OCI-LY3 (cell line): ENCODE measurements around the gene HAVCR2.

Experiments used
- H2AFZ ChIP-seq: fragments of 200-600, 300-600 bp; shearing (Covaris generic); 2 replicates; pipeline ENCODE4 v1.6.0; 2014; ENCODE audit warnings: antibody characterized with exemption, low read depth, low read length
- H3K27ac ChIP-seq: fragments of 200-600, 300-600 bp; sonication (generic); 2 replicates; pipeline ENCODE4 v1.5.1; 2014; ENCODE audit warnings: mild to moderate bottlenecking, low read length, moderate library complexity, mixed read lengths
- H3K27me3 ChIP-seq: fragments of 200-600, 300-600 bp; sonication (generic); 2 replicates; pipeline ENCODE4 v1.6.1; 2014; ENCODE audit warnings: low read depth, low read length, mixed read lengths
- H3K36me3 ChIP-seq: fragments of 200-600, 300-600 bp; sonication (generic); replicated peaks from 2 replicates; pipeline ENCODE3; 2014; ENCODE audit warnings: low read depth, low read length, mixed read lengths
- H3K4me1 ChIP-seq: fragments of 300-600, 200-600 bp; sonication (generic); 2 replicates; pipeline ENCODE4 v1.6.1; 2014; ENCODE audit warnings: low read length, mixed read lengths
- H3K4me2 ChIP-seq: fragments of 200-600, 300-600 bp; sonication (generic); 2 replicates; pipeline ENCODE4 v1.6.1; 2014; ENCODE audit warnings: low read length, mixed read lengths
- H3K4me3 ChIP-seq: fragments of 300-600, 200-600 bp; sonication (generic); 2 replicates; pipeline ENCODE4 v1.5.1; 2014; ENCODE audit warnings: antibody characterized with exemption, mild to moderate bottlenecking, low read length, moderate library complexity
- H3K79me2 ChIP-seq: fragments of 300-600, 200-600 bp; shearing (Covaris generic); 2 replicates; pipeline ENCODE4 v1.6.1; 2014; ENCODE audit warnings: mild to moderate bottlenecking, low read length, mixed read lengths
- H3K9ac ChIP-seq: fragments of 300-600, 200-600 bp; shearing (Covaris generic); 2 replicates; pipeline ENCODE4 v1.6.0; 2014; ENCODE audit warnings: mild to moderate bottlenecking, low read length, moderate library complexity
- H3K9me3 ChIP-seq: fragments of 200-600, 300-600 bp; shearing (Covaris generic); 2 replicates; pipeline ENCODE4 v1.6.1; 2014; ENCODE audit warnings: low read length, mixed read lengths; ENCODE audit not compliant: insufficient read depth
- H4K20me1 ChIP-seq: fragments of 200-600, 300-600 bp; sonication (generic); 2 replicates; pipeline ENCODE4 v1.6.1; 2016; ENCODE audit warnings: low read length, mixed read lengths; ENCODE audit not compliant: insufficient read depth
- CTCF ChIP-seq: fragments of 200-600, 300-600 bp; sonication (generic); IDR thresholded peaks from 2 replicates; pipeline ENCODE4 v1.5.1; 2014; ENCODE audit warnings: antibody characterized with exemption, low read length, low read depth
- EZH2phosphoT487 ChIP-seq: fragments of 200-600 bp; shearing (Covaris generic); IDR thresholded peaks from 2 replicates; pipeline ENCODE4 v1.6.1; 2018; ENCODE audit warnings: antibody characterized with exemption, mixed run types, low read depth

HAVCR2 gene

GRCh38 chr5:157080286-157080685, 28.6 kb downstream of the HAVCR2 start:
- no peak overlapping the region for H3K27ac ChIP-seq
- H3K79me2 ChIP-seq: no peaks in the 10 kb centered on the region
- no peak overlapping the region for H3K9ac ChIP-seq
- no peaks in the 10 kb centered on the region for H3K27me3 ChIP-seq
- H4K20me1 ChIP-seq: no peaks in the 10 kb centered on the region
- peaks cover 3% of the 10 kb centered on the region; the same call in 1 of the 2 replicates for H3K4me1 ChIP-seq
- no peak overlapping the region for H3K4me2 ChIP-seq
- H3K9me3 ChIP-seq: no peaks in the 10 kb centered on the region
- no peaks in the 10 kb centered on the region for H3K36me3 ChIP-seq
- no peak overlapping the region for H3K4me3 ChIP-seq
- H2AFZ ChIP-seq: no peak overlapping the region
- no peak for TF ChIP-seq CTCF
- TF ChIP-seq EZH2phosphoT487: no peak

GRCh38 chr5:157076558-157076957, 32.3 kb downstream of the HAVCR2 start:
- TF ChIP-seq EZH2phosphoT487 (no peak), CTCF (no peak)
- no peaks in the 10 kb centered on the region for H4K20me1 ChIP-seq
- no peaks in the 10 kb centered on the region for H3K9me3 ChIP-seq
- H3K36me3 ChIP-seq: no peaks in the 10 kb centered on the region
- no peak overlapping the region for H3K4me3 ChIP-seq
- H3K4me2 ChIP-seq: no peak overlapping the region
- H3K9ac ChIP-seq: no peak overlapping the region
- peaks cover 11% of the 10 kb centered on the region; the same call in 1 of the 2 replicates for H3K4me1 ChIP-seq
- H3K27ac ChIP-seq: no peak overlapping the region
- no peaks in the 10 kb centered on the region for H3K79me2 ChIP-seq
- no peak overlapping the region for H2AFZ ChIP-seq
- H3K27me3 ChIP-seq: no peaks in the 10 kb centered on the region

GRCh38 chr5:157072508-157072907, 36.3 kb downstream of the HAVCR2 start:
- no peaks in the 10 kb centered on the region for H3K9me3 ChIP-seq
- H3K9ac ChIP-seq: no peak overlapping the region
- H4K20me1 ChIP-seq: no peaks in the 10 kb centered on the region
- H3K4me2 ChIP-seq: no peak overlapping the region
- H3K79me2 ChIP-seq: no peaks in the 10 kb centered on the region
- H3K27me3 ChIP-seq: no peaks in the 10 kb centered on the region
- H3K27ac ChIP-seq: no peak overlapping the region
- H3K4me3 ChIP-seq: no peak overlapping the region
- H3K4me1 ChIP-seq: peaks cover 11% of the 10 kb centered on the region; the same call in 1 of the 2 replicates
- H3K36me3 ChIP-seq: no peaks in the 10 kb centered on the region
- H2AFZ ChIP-seq: no peak overlapping the region
- TF ChIP-seq EZH2phosphoT487 (no peak), CTCF (no peak)

- H3K36me3 ChIP-seq: no peaks in the 10 kb centered on the region
- H3K4me3 ChIP-seq: no peak overlapping the region
- no peaks in the 10 kb centered on the region for H4K20me1 ChIP-seq
- H3K79me2 ChIP-seq: no peaks in the 10 kb centered on the region
- H3K4me1 ChIP-seq: peaks cover 5% of the 10 kb centered on the region; the same call in 1 of the 2 replicates
- H3K9ac ChIP-seq: no peak overlapping the region
- no peak overlapping the region for H2AFZ ChIP-seq
- no peak overlapping the region for H3K4me2 ChIP-seq
- H3K27ac ChIP-seq: no peak overlapping the region
- H3K9me3 ChIP-seq: no peaks in the 10 kb centered on the region
- TF ChIP-seq CTCF (no peak), EZH2phosphoT487 (no peak)
- H3K27me3 ChIP-seq: no peaks in the 10 kb centered on the region
These were observed 38.9 kb downstream of the HAVCR2 start for GRCh38 chr5:157069949-157070348.
